HL-60 (cell line): ENCODE measurements around the gene HSPA14.
"Not testable (repeated sequence)": the region's sequence is repeated elsewhere in the genome, so short reads cannot be mapped to it uniquely, and the experiment has no call there.

Source experiments
- DNase-seq, 2 experiments: peaks; one replicate each; pipeline ENCODE4 v3.0.0-alpha.2; 2010 to 2020; ENCODE audit warnings: low read depth in 1 of 2, low spot score in 1 of 2
- H3K27ac ChIP-seq: fragments of 250-450 bp; sonication (Bioruptor Pico); replicated peaks from 2 replicates; pipeline ENCODE4 v1.5.1; 2020; ENCODE audit warnings: mild to moderate bottlenecking, moderate library complexity
- H3K27me3 ChIP-seq: fragments of 250-450 bp; sonication (Bioruptor Pico); 2 replicates; pipeline ENCODE4 v1.5.1; 2021; ENCODE audit warnings: mild to moderate bottlenecking, moderate library complexity; ENCODE audit not compliant: insufficient read depth, poor library complexity, severe bottlenecking
- H3K4me3 ChIP-seq: replicated peaks from 2 replicates; pipeline ENCODE4 v1.5.1; 2011; ENCODE audit warnings: mild to moderate bottlenecking, control low read depth, low read length; ENCODE audit not compliant: insufficient read depth
- CTCF ChIP-seq: IDR thresholded peaks from one replicate; pipeline ENCODE4 v1.5.1; 2011; ENCODE audit warnings: low read length, control low read depth, inconsistent platforms; ENCODE audit not compliant: insufficient read depth
- GABPA ChIP-seq: IDR thresholded peaks from 2 replicates; pipeline ENCODE4 v1.6.1; 2012; ENCODE audit warnings: low read depth
- POLR2AphosphoS5 ChIP-seq: IDR thresholded peaks from 2 replicates; pipeline ENCODE4 v1.6.1; 2012; ENCODE audit warnings: low read depth
- SPI1 ChIP-seq: IDR thresholded peaks from 2 replicates; pipeline ENCODE4 v1.6.1; 2012; ENCODE audit warnings: low read depth, mild to moderate bottlenecking, borderline replicate concordance
- TF ChIP-seq, protein P1 (sequence below): IDR thresholded peaks from 2 replicates; pipeline ENCODE4 v1.6.1; 2012; ENCODE audit warnings: low read depth; ENCODE audit not compliant: insufficient replicate concordance

Gene HSPA14

DNA sequence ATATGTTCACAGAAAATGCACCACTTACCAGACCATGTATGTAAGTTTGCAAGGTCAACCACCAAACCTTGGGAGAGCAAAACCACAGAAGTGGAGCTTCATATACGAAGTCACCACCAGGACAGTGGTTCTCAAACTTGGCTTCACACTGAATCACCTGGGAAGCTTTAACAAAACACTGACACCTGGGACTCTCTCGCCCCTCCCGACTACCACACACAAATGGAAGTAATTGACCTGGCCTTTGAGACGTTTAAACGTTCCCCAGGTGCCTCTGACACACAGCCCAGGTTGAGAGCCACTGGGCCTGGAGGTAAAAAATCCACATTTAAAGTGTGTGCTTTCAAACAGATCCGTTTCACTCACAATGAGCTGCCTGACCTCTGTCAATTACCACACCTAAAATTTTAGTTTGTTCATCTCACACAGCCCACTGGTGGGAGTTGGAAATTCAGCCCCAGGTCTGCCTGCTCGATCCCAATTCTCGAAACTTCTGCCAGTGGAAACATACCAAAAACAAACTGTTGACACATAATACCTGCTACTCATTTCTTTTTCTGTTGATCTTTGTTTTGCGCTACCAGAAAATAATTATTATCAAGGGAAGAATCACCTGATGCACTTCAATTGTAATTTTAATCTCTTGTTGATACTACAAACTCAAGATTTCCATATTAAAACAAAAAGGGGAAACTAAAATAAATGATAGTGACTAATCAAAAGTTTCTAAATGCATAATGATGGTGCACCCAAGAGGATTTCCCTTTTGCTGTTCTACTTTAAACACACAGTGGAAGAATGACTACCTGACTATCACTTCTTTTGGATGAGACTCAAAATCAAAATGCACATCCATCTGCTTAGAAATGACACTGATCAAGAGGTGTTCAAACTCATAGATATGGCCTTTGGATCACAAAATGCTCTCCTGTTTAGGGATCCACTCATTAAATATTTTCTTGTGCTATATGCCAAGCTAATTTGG, 26.8 kb upstream of the HSPA14 start:
- no peak for DNase-seq
- Histone ChIP-seq H3K27ac (no peak overlapping the region), H3K27me3 (no peaks in the 10 kb centered on the region), H3K4me3 (no peak overlapping the region)
- TF ChIP-seq, protein P1, sequence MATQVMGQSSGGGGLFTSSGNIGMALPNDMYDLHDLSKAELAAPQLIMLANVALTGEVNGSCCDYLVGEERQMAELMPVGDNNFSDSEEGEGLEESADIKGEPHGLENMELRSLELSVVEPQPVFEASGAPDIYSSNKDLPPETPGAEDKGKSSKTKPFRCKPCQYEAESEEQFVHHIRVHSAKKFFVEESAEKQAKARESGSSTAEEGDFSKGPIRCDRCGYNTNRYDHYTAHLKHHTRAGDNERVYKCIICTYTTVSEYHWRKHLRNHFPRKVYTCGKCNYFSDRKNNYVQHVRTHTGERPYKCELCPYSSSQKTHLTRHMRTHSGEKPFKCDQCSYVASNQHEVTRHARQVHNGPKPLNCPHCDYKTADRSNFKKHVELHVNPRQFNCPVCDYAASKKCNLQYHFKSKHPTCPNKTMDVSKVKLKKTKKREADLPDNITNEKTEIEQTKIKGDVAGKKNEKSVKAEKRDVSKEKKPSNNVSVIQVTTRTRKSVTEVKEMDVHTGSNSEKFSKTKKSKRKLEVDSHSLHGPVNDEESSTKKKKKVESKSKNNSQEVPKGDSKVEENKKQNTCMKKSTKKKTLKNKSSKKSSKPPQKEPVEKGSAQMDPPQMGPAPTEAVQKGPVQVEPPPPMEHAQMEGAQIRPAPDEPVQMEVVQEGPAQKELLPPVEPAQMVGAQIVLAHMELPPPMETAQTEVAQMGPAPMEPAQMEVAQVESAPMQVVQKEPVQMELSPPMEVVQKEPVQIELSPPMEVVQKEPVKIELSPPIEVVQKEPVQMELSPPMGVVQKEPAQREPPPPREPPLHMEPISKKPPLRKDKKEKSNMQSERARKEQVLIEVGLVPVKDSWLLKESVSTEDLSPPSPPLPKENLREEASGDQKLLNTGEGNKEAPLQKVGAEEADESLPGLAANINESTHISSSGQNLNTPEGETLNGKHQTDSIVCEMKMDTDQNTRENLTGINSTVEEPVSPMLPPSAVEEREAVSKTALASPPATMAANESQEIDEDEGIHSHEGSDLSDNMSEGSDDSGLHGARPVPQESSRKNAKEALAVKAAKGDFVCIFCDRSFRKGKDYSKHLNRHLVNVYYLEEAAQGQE, result no peak
- no peak for TF ChIP-seq GABPA
- TF ChIP-seq CTCF, result no peak
- TF ChIP-seq POLR2AphosphoS5, result no peak
- TF ChIP-seq SPI1, result no peak

- Histone ChIP-seq H3K27me3 (no peaks in the 10 kb centered on the region), H3K27ac (no peak overlapping the region), H3K4me3 (no peak overlapping the region)
- DNase-seq, result no peak
- no peak for TF ChIP-seq POLR2AphosphoS5
- no peak for TF ChIP-seq SPI1
- TF ChIP-seq GABPA, result no peak
- TF ChIP-seq, protein P1, result no peak
- no peak for TF ChIP-seq CTCF
Observed at GRCh38 chr10:14812271-14812670, 25.8 kb upstream of the HSPA14 start.

- TF ChIP-seq SPI1 (no peak), POLR2AphosphoS5 (no peak), CTCF (no peak), GABPA (no peak)
- TF ChIP-seq, protein P1, result no peak
- Histone ChIP-seq H3K4me3 (no peak overlapping the region), H3K27ac (no peak overlapping the region), H3K27me3 (no peaks in the 10 kb centered on the region)
- no peak for DNase-seq
Observed at GRCh38 chr10:14815681-14816080, 22.4 kb upstream of the HSPA14 start.

GRCh38 chr10:14816717-14817116, 21.4 kb upstream of the HSPA14 start:
- H3K4me3 ChIP-seq, H3K27me3 ChIP-seq, DNase-seq, H3K27ac ChIP-seq: not testable (repeated sequence)
